ENCODE results near the gene KCNJ2. TPM values are rescaled to one million over a fixed set of nuclear protein-coding genes. Genes with fewer than 3 reads are reported as not detected.

Gene KCNJ2
- total and polyA plus RNA-seq, 4 donors: 0.75 to 5.1 (median 3.1) TPM; not detected in 1

GRCh38 chr17:70202840-70203239 lies 33.5 kb downstream of the KCNJ2 start:
- WGBS, 2 donors: 53 to 56% methylated on average over 2 of the region's 2 CpGs
- no peaks in the 10 kb centered on the region for H3K27me3 ChIP-seq (ENCODE audit: control insufficient read depth in 1 of 2, insufficient read depth in 2 of 2, low read length in 1 of 2)
- no peaks in the 10 kb centered on the region for H3K36me3 ChIP-seq (ENCODE audit: control insufficient read depth in 1 of 2, insufficient read depth in 2 of 2, low read length in 1 of 2)
- no peak overlapping the region for H3K27ac ChIP-seq (ENCODE audit: low read depth in 1 of 2, low read length in 2 of 2)
- no peak overlapping the region for H3K4me3 ChIP-seq (ENCODE audit: low read length in 2 of 2)
- no peaks in the 10 kb centered on the region for H3K4me1 ChIP-seq (ENCODE audit: control insufficient read depth in 1 of 2, insufficient read depth in 2 of 2, low read length in 2 of 2)
- intact Hi-C loops (cut with DNase I): no loop called here
- DNase-seq (no peak), ATAC-seq (ENCODE audit: low FRiP score) (no peak)
- no peaks in the 10 kb centered on the region for H3K9me3 ChIP-seq (ENCODE audit: control insufficient read depth, low read length)

- WGBS, 2 donors: 85 to 88% methylated on average over 3 of the region's 3 CpGs
- Histone ChIP-seq H3K4me1 (ENCODE audit: control insufficient read depth in 1 of 2, insufficient read depth in 2 of 2, low read length in 2 of 2) (no peaks in the 10 kb centered on the region), H3K9me3 (ENCODE audit: control insufficient read depth, low read length) (no peaks in the 10 kb centered on the region), H3K27me3 (ENCODE audit: control insufficient read depth in 1 of 2, insufficient read depth in 2 of 2, low read length in 1 of 2) (no peaks in the 10 kb centered on the region), H3K27ac (ENCODE audit: low read depth in 1 of 2, low read length in 2 of 2) (no peak overlapping the region), H3K36me3 (ENCODE audit: control insufficient read depth in 1 of 2, insufficient read depth in 2 of 2, low read length in 1 of 2) (no peaks in the 10 kb centered on the region), H3K4me3 (ENCODE audit: low read length in 2 of 2) (no peak overlapping the region)
- intact Hi-C loops (cut with DNase I): no loop called here
- ATAC-seq (ENCODE audit: low FRiP score) (no peak), DNase-seq (no peak)
Measured at GRCh38 chr17:70204431-70204830, 35.1 kb downstream of the KCNJ2 start.

GRCh38 chr17:70205401-70205800 lies 36.1 kb downstream of the KCNJ2 start:
- Histone ChIP-seq H3K27me3 (ENCODE audit: control insufficient read depth in 1 of 2, insufficient read depth in 2 of 2, low read length in 1 of 2) (no peaks in the 10 kb centered on the region), H3K4me1 (ENCODE audit: control insufficient read depth in 1 of 2, insufficient read depth in 2 of 2, low read length in 2 of 2) (no peaks in the 10 kb centered on the region), H3K9me3 (ENCODE audit: control insufficient read depth, low read length) (no peaks in the 10 kb centered on the region), H3K4me3 (ENCODE audit: low read length in 2 of 2) (no peak overlapping the region), H3K27ac (ENCODE audit: low read depth in 1 of 2, low read length in 2 of 2) (no peak overlapping the region), H3K36me3 (ENCODE audit: control insufficient read depth in 1 of 2, insufficient read depth in 2 of 2, low read length in 1 of 2) (no peaks in the 10 kb centered on the region)
- DNase-seq: no peak
- ATAC-seq (ENCODE audit: low FRiP score): no peak
- WGBS, 2 donors: 81 to 82% methylated on average over 4 of the region's 4 CpGs
- intact Hi-C loops (cut with DNase I): no loop called here

- Histone ChIP-seq H3K27ac (ENCODE audit: low read depth in 1 of 2, low read length in 2 of 2) (no peak overlapping the region), H3K4me3 (ENCODE audit: low read length in 2 of 2) (no peak overlapping the region), H3K4me1 (ENCODE audit: control insufficient read depth in 1 of 2, insufficient read depth in 2 of 2, low read length in 2 of 2) (no peaks in the 10 kb centered on the region), H3K9me3 (ENCODE audit: control insufficient read depth, low read length) (no peaks in the 10 kb centered on the region), H3K27me3 (ENCODE audit: control insufficient read depth in 1 of 2, insufficient read depth in 2 of 2, low read length in 1 of 2) (no peaks in the 10 kb centered on the region), H3K36me3 (ENCODE audit: control insufficient read depth in 1 of 2, insufficient read depth in 2 of 2, low read length in 1 of 2) (no peaks in the 10 kb centered on the region)
- DNase-seq (no peak), ATAC-seq (ENCODE audit: low FRiP score) (no peak)
- intact Hi-C loops (cut with DNase I): no loop called here
- WGBS, 2 donors: 68 to 73% methylated on average over 6 of the region's 6 CpGs
Measured at GRCh38 chr17:70206361-70207010, 37.2 kb downstream of the KCNJ2 start.

GRCh38 chr17:70207184-70207583 lies 37.9 kb downstream of the KCNJ2 start:
- Histone ChIP-seq H3K4me1 (ENCODE audit: control insufficient read depth in 1 of 2, insufficient read depth in 2 of 2, low read length in 2 of 2) (no peaks in the 10 kb centered on the region), H3K4me3 (ENCODE audit: low read length in 2 of 2) (no peak overlapping the region), H3K27me3 (ENCODE audit: control insufficient read depth in 1 of 2, insufficient read depth in 2 of 2, low read length in 1 of 2) (no peaks in the 10 kb centered on the region), H3K27ac (ENCODE audit: low read depth in 1 of 2, low read length in 2 of 2) (no peak overlapping the region), H3K9me3 (ENCODE audit: control insufficient read depth, low read length) (no peaks in the 10 kb centered on the region), H3K36me3 (ENCODE audit: control insufficient read depth in 1 of 2, insufficient read depth in 2 of 2, low read length in 1 of 2) (no peaks in the 10 kb centered on the region)
- intact Hi-C loops (cut with DNase I): no loop called here
- 60 to 64% methylated on average over 1 of the region's 1 CpG for WGBS, 2 donors
- DNase-seq (no peak), ATAC-seq (ENCODE audit: low FRiP score) (no peak)

GRCh38 chr17:70208080-70208794 lies 38.9 kb downstream of the KCNJ2 start:
- Histone ChIP-seq H3K9me3 (ENCODE audit: control insufficient read depth, low read length) (no peaks in the 10 kb centered on the region), H3K27ac (ENCODE audit: low read depth in 1 of 2, low read length in 2 of 2) (no peak overlapping the region), H3K4me3 (ENCODE audit: low read length in 2 of 2) (no peak overlapping the region), H3K27me3 (ENCODE audit: control insufficient read depth in 1 of 2, insufficient read depth in 2 of 2, low read length in 1 of 2) (no peaks in the 10 kb centered on the region), H3K36me3 (ENCODE audit: control insufficient read depth in 1 of 2, insufficient read depth in 2 of 2, low read length in 1 of 2) (no peaks in the 10 kb centered on the region), H3K4me1 (ENCODE audit: control insufficient read depth in 1 of 2, insufficient read depth in 2 of 2, low read length in 2 of 2) (no peaks in the 10 kb centered on the region)
- 49 to 62% methylated on average over 7 of the region's 7 CpGs for WGBS, 2 donors
- ATAC-seq (ENCODE audit: low FRiP score) (no peak), DNase-seq (no peak)
- intact Hi-C loops (cut with DNase I): no loop called here

- 69 to 75% methylated on average over 6 of the region's 6 CpGs for WGBS, 2 donors
- Histone ChIP-seq H3K4me3 (ENCODE audit: low read length in 2 of 2) (no peak overlapping the region), H3K4me1 (ENCODE audit: control insufficient read depth in 1 of 2, insufficient read depth in 2 of 2, low read length in 2 of 2) (no peaks in the 10 kb centered on the region), H3K9me3 (ENCODE audit: control insufficient read depth, low read length) (no peaks in the 10 kb centered on the region), H3K36me3 (ENCODE audit: control insufficient read depth in 1 of 2, insufficient read depth in 2 of 2, low read length in 1 of 2) (no peaks in the 10 kb centered on the region), H3K27ac (ENCODE audit: low read depth in 1 of 2, low read length in 2 of 2) (no peak overlapping the region), H3K27me3 (ENCODE audit: control insufficient read depth in 1 of 2, insufficient read depth in 2 of 2, low read length in 1 of 2) (no peaks in the 10 kb centered on the region)
- intact Hi-C loops (cut with DNase I): no loop called here
- DNase-seq (no peak), ATAC-seq (ENCODE audit: low FRiP score) (no peak)
Measured at GRCh38 chr17:70208825-70209555, 39.7 kb downstream of the KCNJ2 start.

GRCh38 chr17:70215656-70216055 lies 46.3 kb downstream of the KCNJ2 start:
- intact Hi-C loops (cut with DNase I): no loop called here
- no peaks in the 10 kb centered on the region for H3K4me1 ChIP-seq (ENCODE audit: control insufficient read depth in 1 of 2, insufficient read depth in 2 of 2, low read length in 2 of 2)
- H3K27me3 ChIP-seq (ENCODE audit: control insufficient read depth in 1 of 2, insufficient read depth in 2 of 2, low read length in 1 of 2): no peaks in the 10 kb centered on the region
- WGBS, 2 donors: 59 to 82% methylated on average over 4 of the region's 4 CpGs
- ATAC-seq (ENCODE audit: low FRiP score) (no peak), DNase-seq (no peak)
- peaks cover 1% of the 10 kb centered on the region for H3K9me3 ChIP-seq (ENCODE audit: control insufficient read depth, low read length)
- no peak overlapping the region for H3K4me3 ChIP-seq (ENCODE audit: low read length in 2 of 2)
- H3K27ac ChIP-seq (ENCODE audit: low read depth in 1 of 2, low read length in 2 of 2): no peak overlapping the region
- H3K36me3 ChIP-seq (ENCODE audit: control insufficient read depth in 1 of 2, insufficient read depth in 2 of 2, low read length in 1 of 2): no peaks in the 10 kb centered on the region

Measured in aorta (tissue), 5 donors.